ENCODE data around the gene BTBD16. TPM values are rescaled to one million over a fixed set of nuclear protein-coding genes. Genes with fewer than 3 reads are reported as not detected.

The BTBD16 gene
- total RNA-seq, 1 donor from 2014 or later: 1.3 TPM

DNA sequence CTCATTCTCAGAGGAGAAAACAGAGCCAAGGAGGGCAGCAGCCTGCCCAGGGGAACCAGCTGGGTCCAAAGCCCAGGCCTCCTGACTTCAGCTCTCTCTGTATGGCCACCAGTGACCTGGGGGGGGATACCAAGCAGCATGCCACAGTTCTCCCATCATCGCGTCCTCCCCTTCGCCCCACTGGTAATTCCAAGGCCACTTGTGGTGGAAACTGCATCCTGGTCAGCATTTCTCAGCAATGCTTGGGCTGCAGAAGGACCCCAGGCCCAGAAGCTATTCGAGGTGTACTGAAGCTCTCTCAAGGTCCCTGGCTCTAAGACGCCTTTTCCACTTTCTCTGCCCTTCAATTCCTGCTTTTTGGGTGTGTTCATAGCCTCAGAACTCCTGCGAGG, 27.1 kb downstream of the BTBD16 start:
- TF ChIP-seq, protein P1, sequence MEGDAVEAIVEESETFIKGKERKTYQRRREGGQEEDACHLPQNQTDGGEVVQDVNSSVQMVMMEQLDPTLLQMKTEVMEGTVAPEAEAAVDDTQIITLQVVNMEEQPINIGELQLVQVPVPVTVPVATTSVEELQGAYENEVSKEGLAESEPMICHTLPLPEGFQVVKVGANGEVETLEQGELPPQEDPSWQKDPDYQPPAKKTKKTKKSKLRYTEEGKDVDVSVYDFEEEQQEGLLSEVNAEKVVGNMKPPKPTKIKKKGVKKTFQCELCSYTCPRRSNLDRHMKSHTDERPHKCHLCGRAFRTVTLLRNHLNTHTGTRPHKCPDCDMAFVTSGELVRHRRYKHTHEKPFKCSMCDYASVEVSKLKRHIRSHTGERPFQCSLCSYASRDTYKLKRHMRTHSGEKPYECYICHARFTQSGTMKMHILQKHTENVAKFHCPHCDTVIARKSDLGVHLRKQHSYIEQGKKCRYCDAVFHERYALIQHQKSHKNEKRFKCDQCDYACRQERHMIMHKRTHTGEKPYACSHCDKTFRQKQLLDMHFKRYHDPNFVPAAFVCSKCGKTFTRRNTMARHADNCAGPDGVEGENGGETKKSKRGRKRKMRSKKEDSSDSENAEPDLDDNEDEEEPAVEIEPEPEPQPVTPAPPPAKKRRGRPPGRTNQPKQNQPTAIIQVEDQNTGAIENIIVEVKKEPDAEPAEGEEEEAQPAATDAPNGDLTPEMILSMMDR (conservative IDR thresholded peaks at IDR 0.05; ENCODE audit: low read depth, low read length): no peak
- no peak overlapping the region for H3K4me3 ChIP-seq (ENCODE audit: low read depth, low read length)
- no peak for DNase-seq (ENCODE audit: low read depth)

DNA sequence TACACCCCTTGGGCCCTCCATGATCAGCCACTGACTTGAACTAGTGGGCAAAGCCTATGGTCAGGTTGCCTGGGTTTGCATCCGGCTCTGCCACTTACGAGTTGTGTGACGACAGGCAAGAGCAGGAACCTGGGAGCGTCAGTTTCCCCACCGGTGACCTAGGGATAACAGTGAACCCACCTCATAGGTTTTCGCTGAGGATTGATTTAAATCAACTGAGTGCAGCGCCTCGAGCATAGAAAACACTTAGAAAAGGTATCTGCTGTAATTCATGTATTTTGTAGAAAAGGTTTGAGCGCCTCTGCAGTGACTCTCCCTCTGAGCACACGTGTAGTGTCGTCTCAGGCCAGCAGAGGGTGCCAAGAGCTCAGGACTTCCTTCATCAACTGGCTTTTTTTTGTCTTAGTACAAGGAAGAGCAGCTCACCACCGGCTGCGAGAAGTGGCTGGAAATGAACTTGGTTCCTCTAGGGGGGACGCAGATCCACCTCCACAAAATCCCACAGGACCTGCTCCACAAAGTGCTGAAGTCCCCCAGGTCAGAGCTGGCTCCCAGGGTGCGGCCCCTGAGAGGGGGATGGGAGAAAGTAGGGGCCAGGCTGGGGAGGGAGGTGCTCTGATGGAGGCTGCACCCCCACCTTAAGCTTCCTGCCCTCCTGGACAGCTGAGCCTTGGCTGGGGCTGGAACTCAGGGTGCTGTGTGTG, 27.7 kb downstream of the BTBD16 start:
- TF ChIP-seq, protein P1 (conservative IDR thresholded peaks at IDR 0.05; ENCODE audit: low read depth, low read length): peak; percentile 97
- peak overlapping the region; percentile 50 for H3K4me3 ChIP-seq (ENCODE audit: low read depth, low read length)
- DNase-seq (ENCODE audit: low read depth): no peak

DNA sequence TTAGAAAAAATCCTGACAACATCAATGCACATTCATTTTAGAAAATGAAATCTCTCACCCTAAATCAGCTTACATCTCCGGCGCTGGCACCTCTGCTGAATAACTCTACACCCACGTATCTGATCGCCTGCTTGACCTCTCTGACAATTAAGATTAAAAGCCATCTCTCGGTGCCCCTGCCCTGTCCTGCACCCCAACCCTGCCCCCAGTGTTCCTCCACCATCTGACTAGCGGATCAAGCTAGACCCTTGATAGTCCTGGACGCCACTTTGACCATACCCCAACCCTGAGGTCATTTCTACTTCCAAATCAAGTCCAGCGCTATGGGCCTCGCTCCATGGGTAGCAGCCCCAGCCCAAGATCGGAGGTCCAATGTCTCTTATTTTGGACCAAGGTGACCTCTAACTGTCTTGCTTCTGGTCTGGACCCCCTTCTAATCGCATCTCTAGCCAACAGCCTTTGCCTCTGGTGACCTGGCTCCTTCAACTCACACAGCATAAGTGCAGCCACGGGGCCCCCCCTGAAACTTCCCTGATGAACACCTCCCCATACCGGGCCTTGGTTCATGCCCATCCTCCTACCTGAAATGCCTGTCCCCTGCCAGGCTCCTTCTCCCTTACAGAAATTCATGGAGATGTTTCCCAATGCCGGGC, 28.5 kb downstream of the BTBD16 start:
- DNase-seq (ENCODE audit: low read depth): no peak
- H3K4me3 ChIP-seq (ENCODE audit: low read depth, low read length): peak overlapping the region; percentile 50
- TF ChIP-seq, protein P1 (conservative IDR thresholded peaks at IDR 0.05; ENCODE audit: low read depth, low read length): no peak

DNA sequence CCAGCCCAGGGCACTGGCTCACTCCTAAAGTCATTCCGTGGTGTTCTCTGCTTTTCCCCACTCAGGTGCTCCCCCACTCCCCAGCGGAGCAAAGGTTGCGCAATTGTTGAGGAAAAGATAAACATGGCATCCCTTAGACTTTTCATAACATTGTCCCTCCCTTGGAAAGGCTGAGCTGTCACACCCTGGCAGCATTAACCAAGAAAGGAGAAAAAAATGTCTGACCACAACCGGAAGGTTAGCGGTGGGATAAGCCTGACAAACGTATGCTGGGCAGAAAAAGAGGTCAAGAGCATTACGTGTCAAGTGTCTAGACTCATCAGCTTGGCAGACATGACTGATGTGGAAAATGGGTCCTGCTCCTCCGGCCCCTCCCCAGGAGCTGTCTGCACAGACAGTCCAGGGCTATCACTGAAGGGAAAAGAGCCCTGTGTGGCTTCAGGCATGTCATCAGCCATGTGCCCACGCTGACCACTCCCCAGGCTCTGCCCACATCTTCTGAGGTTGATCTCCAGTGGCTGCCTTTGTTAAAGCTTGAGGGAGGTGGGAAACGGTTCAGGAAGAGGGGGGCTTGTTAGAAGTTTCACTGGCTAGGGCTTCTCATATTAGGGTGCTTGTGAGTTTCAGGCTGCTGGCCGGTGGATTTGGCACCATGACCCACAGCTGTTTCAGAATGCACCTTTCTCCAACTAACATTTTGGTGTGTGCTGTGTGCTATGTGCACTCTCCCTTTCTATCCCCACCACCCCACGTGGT, 30.1 kb downstream of the BTBD16 start:
- TF ChIP-seq, protein P1 (conservative IDR thresholded peaks at IDR 0.05; ENCODE audit: low read depth, low read length): no peak
- DNase-seq (ENCODE audit: low read depth): no peak

DNA sequence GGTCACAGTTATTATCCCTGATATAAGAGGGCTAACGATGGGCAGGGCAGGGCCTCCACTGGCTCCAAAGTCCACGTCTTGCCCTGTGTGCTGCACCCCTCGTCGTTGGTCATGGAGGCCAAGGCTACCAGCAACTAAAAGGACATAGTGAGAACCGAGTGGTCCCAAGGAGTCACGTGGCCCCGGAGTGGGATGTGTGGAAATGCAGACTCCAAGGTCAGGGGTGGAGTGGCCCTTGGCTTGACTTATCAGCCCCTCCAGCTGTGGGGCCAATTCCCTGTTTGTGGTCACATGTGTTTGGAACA, 30.7 kb downstream of the BTBD16 start:
- no peak for DNase-seq (ENCODE audit: low read depth)
- no peak overlapping the region for H3K4me3 ChIP-seq (ENCODE audit: low read depth, low read length)
- TF ChIP-seq, protein P1 (conservative IDR thresholded peaks at IDR 0.05; ENCODE audit: low read depth, low read length): no peak

More for the DNA sequence above, 30.1 kb downstream of the BTBD16 start:
- H3K4me3 ChIP-seq (ENCODE audit: low read depth, low read length): no peak overlapping the region

DNA sequence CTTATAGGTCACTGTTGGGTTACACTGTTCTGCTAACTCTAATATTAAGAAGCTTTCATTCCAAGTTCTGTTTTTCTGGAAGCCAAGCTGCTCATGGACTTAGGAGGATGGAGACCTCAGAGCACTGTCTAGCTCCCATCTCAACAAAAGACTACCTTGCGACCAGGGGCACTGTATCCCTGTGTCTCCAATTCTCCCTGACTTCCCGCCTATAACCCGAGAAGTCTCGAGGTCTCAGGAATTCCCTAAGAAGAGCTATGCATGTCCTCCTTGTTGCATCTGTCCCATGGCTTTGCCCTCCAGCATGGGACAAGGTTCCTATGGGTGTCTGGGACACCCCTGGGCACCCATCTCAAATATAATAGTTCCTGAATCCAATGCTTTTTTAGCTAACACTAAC, 31.2 kb downstream of the BTBD16 start:
- TF ChIP-seq, protein P1 (conservative IDR thresholded peaks at IDR 0.05; ENCODE audit: low read depth, low read length): no peak

More for the DNA sequence above, 31.2 kb downstream of the BTBD16 start:
- DNase-seq (ENCODE audit: low read depth): no peak
- H3K4me3 ChIP-seq (ENCODE audit: low read depth, low read length): no peak overlapping the region
